GM18519 (cell line): Measurements from ENCODE around the gene ELK1.

Experiments used
- ATAC-seq: cut with Tn5 transposase; IDR thresholded peaks from one replicate; pipeline ENCODE4 v1.9.1; 2021; ENCODE audit warnings: mild to moderate bottlenecking, moderate library complexity; ENCODE audit not compliant: unreplicated experiment, low FRiP score

ELK1 gene

DNA sequence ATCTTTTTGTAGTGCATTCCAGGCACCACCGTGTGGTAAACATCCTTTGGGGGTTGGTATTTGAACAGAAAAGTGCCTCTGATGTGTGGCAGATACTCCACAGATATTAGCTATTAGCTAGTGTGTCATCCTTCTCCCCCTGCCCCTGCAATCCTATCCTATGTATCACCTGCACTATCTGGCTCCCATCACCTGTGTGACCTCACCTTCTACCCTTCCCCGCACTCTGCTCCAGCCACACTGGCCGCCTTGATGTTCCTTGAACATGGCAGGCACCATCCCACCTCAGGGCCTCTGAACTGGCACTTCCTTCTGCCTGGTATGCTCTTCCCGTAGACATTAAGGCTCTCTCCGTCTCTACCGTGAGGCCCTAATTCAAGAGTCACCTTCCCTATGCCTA is 3.7 kb downstream of the ELK1 start:
- no peak for ATAC-seq

DNA sequence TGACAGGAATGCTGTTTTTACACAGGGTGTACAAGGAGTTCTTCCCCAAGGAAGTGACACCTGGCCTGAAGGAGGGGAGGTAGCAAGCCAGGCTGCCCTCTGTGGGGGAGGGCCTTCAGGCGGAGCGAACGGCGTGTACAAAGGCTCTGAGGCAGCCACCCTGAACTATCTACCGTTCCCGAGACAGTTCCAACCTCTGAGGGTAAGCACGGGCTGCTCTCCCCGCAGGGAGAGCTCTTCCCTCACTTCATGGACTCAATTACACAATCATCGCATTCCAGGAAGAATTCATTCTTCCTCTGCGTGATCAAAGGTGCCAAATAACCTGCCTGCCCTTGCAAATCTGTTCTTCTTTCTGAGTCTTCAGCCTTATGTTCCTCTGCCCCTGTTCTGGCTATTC is 4.8 kb downstream of the ELK1 start:
- ATAC-seq, result no peak

- ATAC-seq, result no peak
Measured at GRCh38 chrX:47644557-47645091, 5.7 kb downstream of the ELK1 start.

- no peak for ATAC-seq
Measured at GRCh38 chrX:47643926-47644325, 6.4 kb downstream of the ELK1 start.

GRCh38 chrX:47638816-47639215 is 11.5 kb downstream of the ELK1 start:
- ATAC-seq, result no peak

DNA sequence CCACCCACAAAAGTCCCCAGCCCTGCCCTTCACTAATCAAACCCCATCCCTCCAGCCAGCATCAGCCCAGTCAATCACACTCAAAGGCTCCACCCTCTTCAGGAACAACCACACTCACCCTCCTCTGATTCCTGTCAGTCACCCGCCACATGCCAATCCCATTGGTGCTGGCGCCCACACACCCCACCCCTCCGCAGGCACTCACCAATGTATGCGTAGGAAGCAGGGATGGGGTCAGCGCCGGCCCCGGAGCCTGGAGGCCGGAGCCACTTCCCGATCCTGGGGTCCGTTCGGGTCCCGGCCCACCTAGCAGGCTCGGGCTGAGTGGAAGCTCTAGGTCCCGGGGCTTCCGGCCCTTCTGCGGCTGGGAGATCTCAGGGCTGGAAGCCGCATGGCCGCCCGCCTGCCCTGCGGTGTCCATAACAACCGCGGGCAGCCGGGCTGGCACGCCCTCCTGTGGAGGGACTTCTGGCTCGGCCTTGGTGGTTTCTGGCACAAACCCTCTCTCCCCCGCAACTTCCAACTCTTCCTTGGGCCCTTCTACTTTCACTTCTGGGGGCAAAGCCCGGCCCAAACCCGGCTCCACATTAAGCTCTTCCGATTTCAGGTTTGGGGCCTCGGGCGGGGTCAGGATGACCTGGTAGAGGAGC is 12.7 kb downstream of the ELK1 start:
- no peak for ATAC-seq

DNA sequence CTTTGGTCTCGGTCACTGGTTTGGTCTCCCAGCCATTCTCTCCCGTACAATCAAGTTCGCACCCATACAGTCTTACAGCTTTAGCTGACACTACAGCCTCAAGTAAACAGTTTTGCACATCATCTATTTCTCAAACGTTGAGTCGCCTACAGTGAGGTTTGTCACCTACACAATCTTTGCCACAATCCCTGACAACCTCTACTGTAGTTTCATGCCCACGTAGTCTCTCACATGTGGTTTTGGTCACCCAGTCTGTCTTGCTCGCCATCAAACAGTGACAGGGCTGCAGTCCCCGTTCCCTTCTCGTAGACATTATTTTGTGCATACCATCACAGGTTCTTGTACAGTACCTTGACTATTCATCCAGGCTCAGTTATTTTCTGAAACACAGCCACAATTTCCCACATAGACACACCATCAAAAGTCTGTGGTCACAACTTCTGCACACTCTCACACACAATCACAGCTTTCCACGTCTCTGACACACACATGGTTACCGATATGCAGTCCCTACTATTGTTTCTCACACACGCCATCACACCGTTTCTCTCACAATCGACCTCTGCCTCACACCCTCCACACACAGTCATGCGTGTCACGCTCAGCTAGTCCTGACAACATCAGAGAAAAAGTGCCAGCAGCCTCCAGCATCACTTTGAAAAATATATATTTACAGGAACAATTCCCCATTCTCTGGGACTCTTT is 15.3 kb downstream of the ELK1 start:
- ATAC-seq, result no peak

- no peak for ATAC-seq
Measured at GRCh38 chrX:47633689-47634590, 16.4 kb downstream of the ELK1 start.

GRCh38 chrX:47632666-47633065 is 17.7 kb downstream of the ELK1 start:
- ATAC-seq, result no peak

DNA sequence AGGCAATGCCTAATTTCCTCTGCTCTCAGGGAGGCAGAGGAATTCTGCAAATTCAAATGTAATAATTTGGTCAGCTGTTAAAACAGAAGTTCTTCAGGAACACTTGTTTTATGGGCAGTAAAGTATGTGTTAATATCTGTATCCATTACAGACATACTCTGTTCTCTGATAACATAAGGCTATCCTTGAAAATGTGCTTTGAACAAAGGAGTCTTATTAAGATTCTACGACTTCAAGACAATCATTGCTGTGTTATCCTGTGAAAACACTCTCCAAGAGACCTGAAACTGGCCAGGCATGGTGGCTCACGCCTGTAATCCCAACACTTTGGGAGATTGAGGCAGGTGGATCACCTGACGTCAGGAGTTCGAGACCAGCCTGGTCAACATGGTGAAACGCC is 18.7 kb downstream of the ELK1 start:
- ATAC-seq, result no peak

DNA sequence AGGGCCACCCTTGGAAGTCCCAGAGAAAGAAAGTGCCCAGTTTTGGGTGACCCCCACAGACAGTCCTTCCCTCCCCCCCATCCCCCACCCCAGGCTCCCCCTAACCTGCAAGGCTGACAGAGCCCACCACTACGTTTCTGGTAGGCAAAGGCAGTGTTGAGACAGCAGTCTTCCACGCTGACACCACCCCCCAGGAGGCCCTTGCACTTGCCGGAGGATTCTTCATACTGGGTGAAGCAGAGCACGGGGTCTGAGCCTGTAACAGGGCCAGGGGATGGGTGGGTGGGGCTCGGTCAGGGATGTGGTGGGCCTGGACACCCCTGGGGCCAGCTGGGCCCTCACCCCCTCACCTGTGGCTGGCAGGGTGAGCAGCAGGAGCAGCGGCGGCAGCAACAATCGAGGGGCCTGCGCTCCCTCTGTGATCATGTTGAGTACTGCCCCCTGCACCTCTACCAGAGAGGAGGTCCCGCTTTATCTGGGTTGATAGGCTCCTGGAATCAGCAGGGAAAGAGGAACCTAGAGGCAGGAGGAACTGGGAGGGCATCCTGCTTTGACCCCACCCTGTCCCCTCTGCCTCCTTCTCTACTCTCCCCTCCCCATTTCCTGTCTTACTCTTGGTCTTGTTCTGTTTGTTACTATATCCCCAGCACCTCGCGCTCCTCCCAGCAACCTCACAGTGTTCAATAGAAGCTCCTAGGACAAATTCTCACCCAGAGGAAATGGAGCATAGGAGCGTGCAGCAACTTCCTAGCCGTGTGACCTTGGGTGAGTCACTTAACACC is 20.8 kb downstream of the ELK1 start, which contains the start of gene CFP:
Gene CFP, minus strand, starts transcription at position 512 of the 782 bp plus-strand sequence. Its CDS starts 86 bp downstream, at position 426.
- ATAC-seq, result no peak

DNA sequence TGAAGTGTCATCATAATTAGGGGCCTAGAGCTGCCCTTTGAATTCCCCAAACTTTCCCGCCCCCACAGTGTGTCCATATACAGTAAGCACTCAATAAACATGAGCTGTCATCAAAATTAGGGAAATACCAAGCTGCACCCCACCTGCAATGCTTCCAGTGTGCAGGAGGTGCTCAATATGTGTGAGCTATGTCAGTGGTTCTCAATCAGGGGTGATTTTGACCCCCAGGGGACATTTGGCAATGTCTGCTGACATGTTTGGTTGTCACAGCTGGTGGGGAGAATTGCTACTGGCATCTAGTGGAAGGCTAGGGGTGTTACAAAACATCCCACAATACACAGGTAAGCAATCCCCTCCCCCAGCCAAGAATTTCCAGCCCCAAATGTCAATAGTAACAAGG is 21.4 kb downstream of the ELK1 start:
- ATAC-seq, result no peak

DNA sequence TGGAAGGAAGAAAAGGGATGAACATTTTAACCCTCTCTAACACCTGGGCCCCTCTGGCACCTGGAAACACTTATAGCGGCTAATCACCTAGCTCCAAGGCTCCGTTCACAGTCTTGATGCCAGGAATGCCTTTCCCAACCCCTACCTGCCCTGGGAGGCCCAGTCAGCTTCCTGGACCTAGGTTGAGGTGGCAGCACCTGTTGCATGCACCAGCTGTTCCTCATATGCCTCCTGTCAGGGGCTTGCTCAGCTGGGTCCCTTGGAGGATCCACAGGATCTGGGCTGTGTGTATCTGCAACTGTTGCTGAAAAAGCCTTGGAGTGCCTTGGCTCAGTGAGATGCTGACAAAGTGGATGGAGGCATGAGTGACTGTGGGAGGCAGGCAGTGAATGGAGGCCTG is 25.0 kb downstream of the ELK1 start:
- no peak for ATAC-seq

GRCh38 chrX:47623540-47624027 is 26.8 kb downstream of the ELK1 start:
- ATAC-seq, result no peak

DNA sequence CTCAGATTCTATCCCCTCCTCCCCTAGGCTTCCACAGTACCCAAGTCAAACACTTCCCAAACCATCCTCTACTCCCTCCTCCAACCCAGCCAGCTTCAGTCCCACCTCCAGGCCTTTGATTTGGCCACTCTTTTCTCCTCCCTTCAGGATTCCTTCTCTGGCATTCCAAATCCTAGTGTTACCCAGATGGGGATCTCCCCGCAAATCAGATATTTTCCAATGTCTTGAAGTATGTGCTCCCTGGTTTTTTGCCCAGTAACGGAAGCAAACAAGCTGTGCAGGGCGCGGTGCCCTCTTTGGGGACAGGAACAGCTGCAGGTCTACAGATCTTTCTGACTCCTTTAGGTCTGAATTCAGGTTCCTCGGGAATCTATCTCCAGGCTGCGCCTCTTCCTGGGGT is 28.5 kb downstream of the ELK1 start:
- ATAC-seq, result no peak

DNA sequence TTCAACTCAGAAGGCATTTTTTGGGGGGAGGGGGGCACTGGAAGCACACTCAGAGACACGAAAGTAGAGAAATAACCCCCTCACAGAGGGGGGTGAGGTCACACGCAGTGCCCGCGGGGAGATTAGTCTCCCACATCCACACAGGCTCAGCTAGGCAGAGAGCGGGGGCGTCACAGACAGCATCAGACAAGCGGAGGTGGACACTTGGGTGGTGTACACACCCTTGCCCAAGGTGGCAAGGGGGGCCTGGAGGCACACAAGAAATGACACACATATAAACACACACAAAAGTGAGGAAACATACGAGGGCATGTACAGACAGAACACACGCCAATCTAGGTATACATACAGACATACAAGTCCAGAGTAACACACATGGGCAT is 30.1 kb downstream of the ELK1 start:
- no peak for ATAC-seq

GRCh38 chrX:47619486-47620302 is 30.7 kb downstream of the ELK1 start, which contains the start of gene SYN1:
SYN1 (minus strand) TSS chrX:47619857; CDS start chrX:47619728, 129 bp downstream.
- no peak for ATAC-seq

DNA sequence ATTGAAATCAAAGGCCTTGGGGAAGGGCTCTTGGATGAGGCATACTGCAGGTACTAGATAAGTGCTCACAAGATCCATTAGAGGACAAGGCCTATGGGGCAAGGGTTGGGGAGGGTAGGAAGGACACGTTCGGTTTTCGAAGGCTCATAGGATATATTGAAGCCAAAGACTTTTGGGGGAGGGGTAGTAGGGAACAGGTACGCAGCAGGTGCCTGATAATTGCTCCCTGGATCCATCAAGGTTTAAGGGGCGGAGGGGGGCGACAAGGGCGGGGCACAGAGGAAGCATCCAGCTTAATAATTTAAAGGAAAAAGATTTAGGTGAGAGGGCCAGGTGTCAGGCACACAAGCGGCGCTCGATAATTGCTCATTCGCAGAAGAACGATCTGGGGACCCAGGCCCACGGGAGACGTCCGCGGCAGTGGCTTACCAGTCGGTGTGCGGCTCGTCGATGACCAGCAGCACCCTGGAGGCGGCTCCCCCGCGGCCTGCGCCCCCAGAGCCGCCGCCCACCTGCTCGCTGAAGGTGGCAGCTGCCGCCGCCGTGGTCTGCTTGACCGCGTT is 31.4 kb downstream of the ELK1 start:
- ATAC-seq, result no peak

DNA sequence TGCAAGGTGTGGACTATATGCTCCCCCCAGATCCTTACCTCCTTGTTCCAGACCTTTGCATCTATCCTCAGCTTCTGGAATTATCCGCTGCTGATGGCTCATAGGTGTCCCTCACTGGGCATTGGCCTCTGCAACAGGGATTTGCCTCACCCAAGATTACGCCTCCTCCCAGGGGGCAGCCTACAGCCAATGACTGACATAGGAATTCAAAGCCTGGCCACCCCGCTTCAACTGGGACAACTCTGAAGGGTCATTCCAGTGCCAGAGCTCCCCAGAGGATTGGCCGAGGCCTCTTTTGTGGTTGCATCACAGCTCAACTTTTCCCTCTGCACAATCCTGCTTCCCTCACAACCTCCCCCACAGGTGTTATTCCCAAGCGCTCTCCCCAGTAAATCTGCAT is 35.7 kb downstream of the ELK1 start:
- no peak for ATAC-seq
